Measurements from ENCODE around the gene TNFAIP8.

GRCh38 chr5:119346394-119346793 lies 9.4 kb upstream of the TNFAIP8 start:
- no peak for TF ChIP-seq CTCF (IDR thresholded peaks at IDR 0.05)
- TF ChIP-seq POLR2A (IDR thresholded peaks at IDR 0.05; ENCODE audit: low read depth), result no peak

All from esophagus muscularis mucosa (tissue), 3 donors.